HL-60 (cell line): ENCODE results near the gene TOP3B.

ENCODE experiments used
- DNase-seq, 2 experiments: peaks; one replicate each; pipeline ENCODE4 v3.0.0-alpha.2; 2010 to 2020; ENCODE audit warnings: low read depth in 1 of 2, low spot score in 1 of 2
- H3K27ac ChIP-seq: fragments of 250-450 bp; sonication (Bioruptor Pico); replicated peaks from 2 replicates; pipeline ENCODE4 v1.5.1; 2020; ENCODE audit warnings: mild to moderate bottlenecking, moderate library complexity
- H3K27me3 ChIP-seq: fragments of 250-450 bp; sonication (Bioruptor Pico); 2 replicates; pipeline ENCODE4 v1.5.1; 2021; ENCODE audit warnings: mild to moderate bottlenecking, moderate library complexity; ENCODE audit not compliant: insufficient read depth, poor library complexity, severe bottlenecking
- H3K4me3 ChIP-seq: replicated peaks from 2 replicates; pipeline ENCODE4 v1.5.1; 2011; ENCODE audit warnings: mild to moderate bottlenecking, control low read depth, low read length; ENCODE audit not compliant: insufficient read depth
- CTCF ChIP-seq: IDR thresholded peaks from one replicate; pipeline ENCODE4 v1.5.1; 2011; ENCODE audit warnings: low read length, control low read depth, inconsistent platforms; ENCODE audit not compliant: insufficient read depth
- GABPA ChIP-seq: IDR thresholded peaks from 2 replicates; pipeline ENCODE4 v1.6.1; 2012; ENCODE audit warnings: low read depth
- POLR2AphosphoS5 ChIP-seq: IDR thresholded peaks from 2 replicates; pipeline ENCODE4 v1.6.1; 2012; ENCODE audit warnings: low read depth
- REST ChIP-seq: IDR thresholded peaks from 2 replicates; pipeline ENCODE4 v1.6.1; 2012; ENCODE audit warnings: low read depth; ENCODE audit not compliant: insufficient replicate concordance
- SPI1 ChIP-seq: IDR thresholded peaks from 2 replicates; pipeline ENCODE4 v1.6.1; 2012; ENCODE audit warnings: low read depth, mild to moderate bottlenecking, borderline replicate concordance

TOP3B gene

GRCh38 chr22:21921729-21922128 lies 60.9 kb downstream of the TOP3B start:
- Histone ChIP-seq H3K27ac (no peak overlapping the region), H3K27me3 (no peaks in the 10 kb centered on the region), H3K4me3 (no peak overlapping the region)
- DNase-seq, result no peak
- TF ChIP-seq GABPA, result no peak
- TF ChIP-seq POLR2AphosphoS5, result no peak
- no peak for TF ChIP-seq SPI1
- no peak for TF ChIP-seq REST
- TF ChIP-seq CTCF, result no peak

GRCh38 chr22:21921184-21921721 lies 61.3 kb downstream of the TOP3B start:
- Histone ChIP-seq H3K27me3 (no peaks in the 10 kb centered on the region), H3K27ac (no peak overlapping the region), H3K4me3 (no peak overlapping the region)
- no peak for TF ChIP-seq POLR2AphosphoS5
- no peak for TF ChIP-seq REST
- TF ChIP-seq SPI1, result no peak
- TF ChIP-seq CTCF, result no peak
- no peak for TF ChIP-seq GABPA
- DNase-seq, result no peak

GRCh38 chr22:21920341-21921183 lies 62.0 kb downstream of the TOP3B start:
- H3K4me3 ChIP-seq, result no peak overlapping the region
- H3K27ac ChIP-seq, result no peak overlapping the region
- no peak for TF ChIP-seq CTCF
- TF ChIP-seq REST, result no peak
- TF ChIP-seq GABPA, result no peak
- TF ChIP-seq SPI1, result no peak
- no peak for TF ChIP-seq POLR2AphosphoS5
- DNase-seq, result no peak
- H3K27me3 ChIP-seq, result no peaks in the 10 kb centered on the region
